Measurements from ENCODE around the gene PHLDB1. TPM values are rescaled to one million over a fixed set of nuclear protein-coding genes. Genes with fewer than 3 reads are reported as not detected.
"Not testable (repeated sequence)": the region's sequence is repeated elsewhere in the genome, so short reads cannot be mapped to it uniquely, and the experiment has no call there.

PHLDB1 gene
- total RNA-seq, 2 donors from 2014 or later = 60.1 to 88.6 TPM

- Histone ChIP-seq H3K9me3 (no peaks in the 10 kb centered on the region), H3K9ac (ENCODE audit: low read depth in 2 of 2, low read length in 2 of 2) (peak within 1 kb of the TSS in 1 of 2 donors; percentile 19), H3K4me1 (no peaks in the 10 kb centered on the region), H3K4me3 (peak within 1 kb of the TSS; percentile 9), H3K27ac (peak within 1 kb of the TSS; percentile 46), H3K36me3 (no peaks in the 10 kb centered on the region), H3K27me3 (no peaks in the 10 kb centered on the region)
- TF ChIP-seq, protein P1, sequence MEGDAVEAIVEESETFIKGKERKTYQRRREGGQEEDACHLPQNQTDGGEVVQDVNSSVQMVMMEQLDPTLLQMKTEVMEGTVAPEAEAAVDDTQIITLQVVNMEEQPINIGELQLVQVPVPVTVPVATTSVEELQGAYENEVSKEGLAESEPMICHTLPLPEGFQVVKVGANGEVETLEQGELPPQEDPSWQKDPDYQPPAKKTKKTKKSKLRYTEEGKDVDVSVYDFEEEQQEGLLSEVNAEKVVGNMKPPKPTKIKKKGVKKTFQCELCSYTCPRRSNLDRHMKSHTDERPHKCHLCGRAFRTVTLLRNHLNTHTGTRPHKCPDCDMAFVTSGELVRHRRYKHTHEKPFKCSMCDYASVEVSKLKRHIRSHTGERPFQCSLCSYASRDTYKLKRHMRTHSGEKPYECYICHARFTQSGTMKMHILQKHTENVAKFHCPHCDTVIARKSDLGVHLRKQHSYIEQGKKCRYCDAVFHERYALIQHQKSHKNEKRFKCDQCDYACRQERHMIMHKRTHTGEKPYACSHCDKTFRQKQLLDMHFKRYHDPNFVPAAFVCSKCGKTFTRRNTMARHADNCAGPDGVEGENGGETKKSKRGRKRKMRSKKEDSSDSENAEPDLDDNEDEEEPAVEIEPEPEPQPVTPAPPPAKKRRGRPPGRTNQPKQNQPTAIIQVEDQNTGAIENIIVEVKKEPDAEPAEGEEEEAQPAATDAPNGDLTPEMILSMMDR (IDR thresholded peaks at IDR 0.05) = no peak
- peak; percentile 91 for DNase-seq
- intact Hi-C loops (cut with DNase I) = no loop called here
Measured at GRCh38 chr11:118679483-118679882, 72.1 kb downstream of the PHLDB1 start, which contains the start of gene TREH. TREH (minus strand) TSS chr11:118679650; CDS start chr11:118679627, 23 bp downstream.

GRCh38 chr11:118682372-118682771 is 75.0 kb downstream of the PHLDB1 start:
- TF ChIP-seq, protein P1 (IDR thresholded peaks at IDR 0.05) = no peak
- intact Hi-C loops (cut with DNase I) = no loop called here
- H3K9me3 ChIP-seq = no peaks in the 10 kb centered on the region

GRCh38 chr11:118682939-118683338 is 75.5 kb downstream of the PHLDB1 start:
- H3K36me3 ChIP-seq; H3K4me3 ChIP-seq; intact Hi-C loops (cut with DNase I); H3K4me1 ChIP-seq; DNase-seq; H3K27ac ChIP-seq; H3K9ac ChIP-seq (ENCODE audit: low read depth in 2 of 2, low read length in 2 of 2); H3K27me3 ChIP-seq; H3K9me3 ChIP-seq: not testable (repeated sequence)

More at GRCh38 chr11:118682372-118682771, 75.0 kb downstream of the PHLDB1 start:
- H3K9ac ChIP-seq (ENCODE audit: low read depth in 2 of 2, low read length in 2 of 2) = no peak overlapping the region
- no peak for DNase-seq
- H3K27ac ChIP-seq = no peak overlapping the region
- no peaks in the 10 kb centered on the region for H3K4me1 ChIP-seq
- H3K4me3 ChIP-seq = no peak overlapping the region
- no peaks in the 10 kb centered on the region for H3K27me3 ChIP-seq
- no peaks in the 10 kb centered on the region for H3K36me3 ChIP-seq

- H3K36me3 ChIP-seq = no peaks in the 10 kb centered on the region
- TF ChIP-seq, protein P1 (IDR thresholded peaks at IDR 0.05) = no peak
- no peaks in the 10 kb centered on the region for H3K4me1 ChIP-seq
- H3K9me3 ChIP-seq = no peaks in the 10 kb centered on the region
- no peaks in the 10 kb centered on the region for H3K27me3 ChIP-seq
- H3K9ac ChIP-seq (ENCODE audit: low read depth in 2 of 2, low read length in 2 of 2) = no peak overlapping the region
- intact Hi-C loops (cut with DNase I) = no loop called here
- H3K27ac ChIP-seq = no peak overlapping the region
- no peak overlapping the region for H3K4me3 ChIP-seq
- DNase-seq = no peak
Measured at GRCh38 chr11:118684187-118684586, 76.8 kb downstream of the PHLDB1 start.

GRCh38 chr11:118687906-118688305 is 80.5 kb downstream of the PHLDB1 start:
- Histone ChIP-seq H3K36me3 (no peaks in the 10 kb centered on the region), H3K27ac (no peak overlapping the region), H3K4me3 (no peak overlapping the region), H3K9ac (ENCODE audit: low read depth in 2 of 2, low read length in 2 of 2) (no peak overlapping the region), H3K9me3 (no peaks in the 10 kb centered on the region), H3K27me3 (no peaks in the 10 kb centered on the region), H3K4me1 (no peaks in the 10 kb centered on the region)
- TF ChIP-seq, protein P1 (IDR thresholded peaks at IDR 0.05) = no peak
- DNase-seq = no peak
- intact Hi-C loops (cut with DNase I) = no loop called here

- H3K27me3 ChIP-seq; intact Hi-C loops (cut with DNase I); H3K4me1 ChIP-seq; H3K9ac ChIP-seq (ENCODE audit: low read depth in 2 of 2, low read length in 2 of 2); H3K27ac ChIP-seq; H3K36me3 ChIP-seq; H3K4me3 ChIP-seq; DNase-seq; H3K9me3 ChIP-seq: not testable (repeated sequence)
Measured at GRCh38 chr11:118688339-118688738, 80.9 kb downstream of the PHLDB1 start.

All from colonic mucosa (tissue), 4 donors.